Right lobe of liver (tissue), 4 donors: Measurements from ENCODE around the gene LGALS8.

ENCODE experiments used
- CTCF ChIP-seq, 4 donors: fragments of 200-600 bp in 3 of 4; fragments of 450-650 bp in 1 of 4; IDR thresholded peaks; one replicate each; pipeline versions ENCODE4 v1.5.1 to v1.8.0; 2016 to 2022; ENCODE audit warnings: antibody characterized with exemption in 4 of 4, mild to moderate bottlenecking in 2 of 4
- POLR2A ChIP-seq: fragments of 450-650 bp; IDR thresholded peaks from one replicate; pipeline ENCODE4 v1.6.1; 2017; ENCODE audit warnings: antibody characterized with exemption, mild to moderate bottlenecking
- donor health status: DM: no; HTN: no; CAD: no.
- donor health status: DM: no; HTN: no; CAD: no.
- donor health status: DM: no; HTN: yes; CAD: no.

- no peak for TF ChIP-seq CTCF (IDR thresholded peaks at IDR 0.05)
- no peak for TF ChIP-seq POLR2A
Observed at GRCh38 chr1:236535662-236536161, 11.9 kb downstream of the LGALS8 start.
